Heart left ventricle (tissue), 16 donors: Measurements from ENCODE around the gene FOXN3. TPM values are rescaled to one million over a fixed set of nuclear protein-coding genes. Genes with fewer than 3 reads are reported as not detected.
A peak's percentile ranks its signal among the peaks of the same experiment; 100 is the strongest.

Experiments used
- ATAC-seq, 4 donors: fragments of 200-7000 bp; cut with Tn5 transposase; one replicate each; pipeline ENCODE4 v1.9.1; 2020 to 2022; ENCODE audit warnings: moderate library complexity in 4 of 4, mild to moderate bottlenecking in 3 of 4, moderate number of reproducible peaks in 1 of 4
- DNase-seq, 5 donors: peaks; one replicate each; pipeline ENCODE4 v3.0.0-alpha.2; 2020
- H3K27ac ChIP-seq, 12 donors: fragments of 200-600 bp; sonication (generic) in 4 of 12; one replicate each; pipeline versions ENCODE4 v1.5.0 to v1.8.0; 2016 to 2022; ENCODE audit warnings: mild to moderate bottlenecking in 2 of 12
- H3K27me3 ChIP-seq, 9 donors: fragments of 200-600 bp; sonication (generic) in 2 of 9; one replicate each; pipeline versions ENCODE4 v1.5.1 to v1.8.0; 2016 to 2022; ENCODE audit warnings: mild to moderate bottlenecking in 3 of 9
- H3K36me3 ChIP-seq, 9 donors: fragments of 200-600 bp; sonication (generic) in 2 of 9; one replicate each; pipeline versions ENCODE4 v1.5.0 to v1.8.0; 2018 to 2022; ENCODE audit warnings: mild to moderate bottlenecking in 2 of 9
- H3K4me1 ChIP-seq, 12 donors: fragments of 200-600 bp; sonication (generic) in 4 of 12; one replicate each; pipeline versions ENCODE4 v1.5.0 to v1.8.0; 2016 to 2022; ENCODE audit warnings: mild to moderate bottlenecking in 3 of 12
- H3K4me3 ChIP-seq, 12 donors: fragments of 200-600 bp; sonication (generic) in 4 of 12; one replicate each; pipeline versions ENCODE4 v1.5.0 to v1.8.0; 2017 to 2022; ENCODE audit warnings: mild to moderate bottlenecking in 9 of 12, moderate library complexity in 4 of 12
- H3K9me3 ChIP-seq, 12 donors: fragments of 200-600 bp; sonication (generic) in 4 of 12; one replicate each; pipeline versions ENCODE4 v1.5.0 to v1.8.0; 2016 to 2022; ENCODE audit warnings: mild to moderate bottlenecking in 1 of 12
- CTCF ChIP-seq, 12 donors: fragments of 200-600 bp; sonication (generic) in 4 of 12; IDR thresholded peaks; one replicate each; pipeline versions ENCODE4 v1.5.0 to v1.8.0; 2018 to 2022; ENCODE audit warnings: antibody characterized with exemption in 12 of 12, mild to moderate bottlenecking in 5 of 12
- POLR2A ChIP-seq, 2 donors: fragments of 450-650 bp; IDR thresholded peaks; one replicate each; pipeline ENCODE4 v1.6.1; 2017; ENCODE audit warnings: antibody characterized with exemption in 2 of 2, mild to moderate bottlenecking in 2 of 2, moderate library complexity in 2 of 2
- WGBS, 4 donors: extraction: QIAGEN DNeasy Blood & Tissue Kit in 2 of 4; methylation state at CpG; one replicate each; pipeline versions ENCODE4 v1.1.5 to v1.1.7; 2013 to 2018; 5-methylcytosine and 5-hydroxymethylcytosine counted together
- intact Hi-C, 10 donors: fragments of 100-400 bp; cut with DNase I; formaldehyde crosslinking; loops; one replicate each; pipeline versions ENCODE4 v1.11.1 to v1.14.2; 2022
- polyA plus RNA-seq, 2 donors: library from polyadenylated mRNA; stranded (reverse); fragments of 200-250 nt; gene quantifications; one replicate each; pipeline ENCODE4 v1.2.3, GENCODE V29; 2013
- total RNA-seq, 9 donors: library from RNA; depleted of rRNA in 2 of 9; stranded (reverse); fragments of >200 nt in 2 of 9; fragmentation: NEBNext Ultra II Directional in 3 of 9; extraction: Animal tissue kit (Norgen Biotek cat#: 25700) in 3 of 9; gene quantifications; one replicate each; pipeline versions ENCODE4 v1.1.0 to v1.2.4, GENCODE V29; 2016 to 2023
- donor health status: ischemic (EF 13 %, LVEDD 7.1; RV severe dilation, severe dysfunction).
- donor health status: healthy with polysubstance abuse.
- donor health status: DM: no; HTN: yes; CAD: no.
- donor health status: DM: no; HTN: no; CAD: no.
- donor health status: ischemic (EF 25% LVEDD 6.9; RV normal size, moderate dysfunction).
- donor health status: ischemic (EF 25% LVEDD 5.7; RV mildly dilated, moderate dysfunction).
- donor health status: healthy.
- donor health status: DM: yes; HTN: yes; CAD: no.
- donor health status: ischemic (EF 35%, LVEDD 5.7; RV mildly dilated, moderate dysfunction).
- donor health status: nonischemic (EF 11% LVEDD 7.7; RV severe dilation, severe dysfunction).
- donor health status: DM: yes; HTN: yes; CAD: no.
- donor health status: PGD.
- donor health status: ischemic (EF 29% LVEDD 5.4; RV normal size, mild dysfunction).
- donor health status: nonischemic (EF 23%, LVEDD 6.1; RV moderate dilation, normal function).

Gene FOXN3
- total and polyA plus RNA-seq, 11 donors: 24.4 to 161 (median 111) TPM

DNA sequence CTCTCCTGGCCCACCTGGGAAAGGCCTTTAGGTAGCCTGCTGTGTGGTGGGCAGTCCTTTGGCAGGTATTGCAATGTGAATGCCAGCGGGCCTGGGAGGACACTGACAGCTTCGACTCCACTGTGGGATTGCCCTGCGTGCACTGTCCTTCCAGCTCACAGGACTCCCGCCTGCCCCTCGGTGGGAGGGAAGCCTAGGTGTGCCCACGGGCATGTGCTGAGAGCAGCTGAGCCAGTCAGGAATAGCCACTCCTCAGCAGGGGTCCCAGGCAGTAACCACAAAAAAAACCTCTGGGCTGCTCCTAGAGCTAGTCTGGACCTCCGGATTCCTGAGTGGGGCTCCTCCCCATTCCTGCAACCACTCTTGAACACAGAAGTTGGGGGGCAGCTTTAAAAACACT lies 278.2 kb downstream of the FOXN3 start:
- Histone ChIP-seq H3K4me1 (peaks cover 0 to 9% (median 0%) of the 10 kb centered on the region in 12 donors), H3K27ac (no peak overlapping the region), H3K4me3 (no peak overlapping the region), H3K9me3 (peaks cover 0 to 19% (median 6%) of the 10 kb centered on the region in 12 donors), H3K27me3 (no peaks in the 10 kb centered on the region), H3K36me3 (no peaks in the 10 kb centered on the region)
- TF ChIP-seq CTCF (IDR thresholded peaks at IDR 0.05): no peak
- TF ChIP-seq POLR2A (IDR thresholded peaks at IDR 0.05): no peak
- intact Hi-C loops: no loop called here
- ATAC-seq (no peak), DNase-seq (no peak)
- 85 to 92% (median 87%) methylated on average over 4 to 7 of the region's 7 CpGs for WGBS, 4 donors

GRCh38 chr14:89137526-89138163 lies 279.4 kb downstream of the FOXN3 start:
- Histone ChIP-seq H3K27me3 (no peaks in the 10 kb centered on the region), H3K36me3 (no peaks in the 10 kb centered on the region), H3K9me3 (peaks cover 0 to 19% (median 6%) of the 10 kb centered on the region in 12 donors), H3K4me1 (peaks cover 0 to 9% (median 0%) of the 10 kb centered on the region in 12 donors), H3K27ac (no peak overlapping the region), H3K4me3 (no peak overlapping the region)
- ATAC-seq (peak in 2 of 4 donors; percentile 53 to 56), DNase-seq (peak in 3 of 5 donors; percentile 12 to 77 (median 33))
- intact Hi-C loops: no loop called here
- no peak for TF ChIP-seq CTCF (IDR thresholded peaks at IDR 0.05)
- 61 to 80% (median 79%) methylated on average over 7 of the region's 7 CpGs for WGBS, 4 donors

DNA sequence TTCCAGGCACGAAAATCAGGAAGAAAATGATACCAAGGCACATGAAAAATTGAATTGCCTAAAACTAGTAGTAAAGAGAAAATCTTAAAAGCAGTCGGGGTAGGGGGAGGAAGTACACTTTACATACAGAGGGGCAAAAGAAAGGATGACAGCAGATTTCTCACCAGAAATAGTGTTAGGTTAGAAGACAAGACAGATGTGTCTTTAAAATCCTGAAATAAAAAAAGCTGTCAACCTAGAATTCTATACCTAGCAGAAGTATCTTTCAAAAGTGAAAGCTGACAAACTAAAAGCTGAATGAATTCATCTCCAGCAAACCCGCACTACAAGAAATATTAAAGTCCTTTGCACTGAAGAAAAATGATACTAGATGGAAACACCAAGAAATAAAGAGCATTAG lies 280.4 kb downstream of the FOXN3 start:
- intact Hi-C loops: no loop called here
- no peak overlapping the region for H3K4me3 ChIP-seq
- no peaks in the 10 kb centered on the region for H3K27me3 ChIP-seq
- 81 to 91% (median 88%) methylated on average over 3 of the region's 3 CpGs for WGBS, 4 donors
- no peak for ATAC-seq
- no peak overlapping the region for H3K27ac ChIP-seq
- no peaks in the 10 kb centered on the region for H3K36me3 ChIP-seq
- peaks cover 0 to 9% (median 0%) of the 10 kb centered on the region in 12 donors for H3K4me1 ChIP-seq
- DNase-seq: no peak
- peaks cover 0 to 19% (median 6%) of the 10 kb centered on the region in 12 donors for H3K9me3 ChIP-seq
- TF ChIP-seq CTCF (IDR thresholded peaks at IDR 0.05) (no peak), POLR2A (IDR thresholded peaks at IDR 0.05) (no peak)

GRCh38 chr14:89134640-89135039 lies 282.4 kb downstream of the FOXN3 start:
- WGBS, 4 donors: 67 to 80% (median 69%) methylated on average over 2 of the region's 2 CpGs
- no peak for TF ChIP-seq CTCF (IDR thresholded peaks at IDR 0.05)
- Histone ChIP-seq H3K9me3 (peaks cover 0 to 19% (median 6%) of the 10 kb centered on the region in 12 donors), H3K4me3 (no peak overlapping the region), H3K4me1 (peaks cover 0 to 9% (median 0%) of the 10 kb centered on the region in 12 donors), H3K36me3 (no peaks in the 10 kb centered on the region), H3K27me3 (no peaks in the 10 kb centered on the region), H3K27ac (no peak overlapping the region)
- DNase-seq: no peak
- intact Hi-C loops: no loop called here
- no peak for ATAC-seq
